GM19043 (cell line): ENCODE measurements around the gene KLHDC9.
"Not testable (repeated sequence)": the region's sequence is repeated elsewhere in the genome, so short reads cannot be mapped to it uniquely, and the experiment has no call there.

ENCODE experiments used
- ATAC-seq: cut with Tn5 transposase; IDR thresholded peaks from one replicate; pipeline ENCODE4 v1.9.1; 2021; ENCODE audit warnings: low read depth; ENCODE audit not compliant: unreplicated experiment

The KLHDC9 gene, protein sequence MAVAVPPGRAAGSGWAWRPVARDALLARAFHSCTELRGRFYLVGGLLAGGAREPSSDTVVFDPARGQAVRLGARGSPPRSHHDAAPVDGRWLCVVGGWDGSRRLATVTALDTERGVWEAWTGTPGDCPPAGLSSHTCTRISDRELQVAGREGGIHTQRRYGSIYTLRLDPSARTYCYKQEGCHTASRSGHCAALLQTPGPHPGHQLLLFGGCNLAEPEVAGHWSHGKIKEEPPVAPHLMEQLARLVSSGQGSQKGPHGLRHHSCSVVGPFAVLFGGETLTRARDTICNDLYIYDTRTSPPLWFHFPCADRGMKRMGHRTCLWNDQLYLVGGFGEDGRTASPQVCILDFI

DNA sequence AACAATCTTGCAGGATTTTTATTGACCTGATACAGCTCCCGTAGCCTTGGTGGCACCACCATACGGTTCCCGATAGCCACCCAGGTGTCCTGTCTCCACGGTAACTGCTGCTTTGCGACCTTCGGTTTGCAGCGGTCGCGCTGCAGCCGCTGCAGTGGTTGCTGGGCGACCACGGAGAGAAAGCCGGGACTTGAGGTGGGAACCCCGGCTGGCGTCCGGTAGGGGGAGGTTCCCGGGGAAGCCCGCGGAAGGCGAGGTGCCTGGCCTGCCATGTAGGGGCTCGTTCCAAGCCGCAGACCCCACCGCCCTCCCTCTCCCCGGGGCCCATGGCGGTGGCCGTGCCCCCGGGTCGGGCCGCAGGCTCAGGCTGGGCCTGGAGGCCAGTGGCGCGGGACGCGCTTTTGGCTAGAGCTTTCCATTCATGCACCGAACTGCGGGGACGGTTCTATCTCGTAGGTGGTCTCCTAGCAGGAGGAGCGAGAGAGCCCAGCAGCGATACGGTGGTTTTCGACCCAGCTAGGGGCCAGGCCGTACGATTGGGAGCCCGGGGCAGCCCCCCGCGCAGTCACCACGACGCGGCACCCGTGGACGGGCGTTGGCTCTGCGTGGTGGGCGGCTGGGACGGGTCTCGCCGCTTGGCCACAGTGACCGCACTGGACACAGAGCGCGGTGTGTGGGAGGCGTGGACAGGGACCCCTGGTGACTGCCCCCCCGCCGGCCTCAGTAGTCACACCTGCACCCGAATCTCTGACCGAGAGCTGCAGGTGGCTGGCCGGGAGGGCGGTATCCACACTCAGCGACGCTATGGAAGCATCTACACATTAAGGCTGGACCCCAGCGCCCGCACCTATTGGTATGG, at the start of gene KLHDC9:
Gene KLHDC9 (plus strand): TSS at position 152 of the 859 bp plus-strand sequence. CDS start 175 bp downstream, at position 327.
- peak; percentile 73 for ATAC-seq

DNA sequence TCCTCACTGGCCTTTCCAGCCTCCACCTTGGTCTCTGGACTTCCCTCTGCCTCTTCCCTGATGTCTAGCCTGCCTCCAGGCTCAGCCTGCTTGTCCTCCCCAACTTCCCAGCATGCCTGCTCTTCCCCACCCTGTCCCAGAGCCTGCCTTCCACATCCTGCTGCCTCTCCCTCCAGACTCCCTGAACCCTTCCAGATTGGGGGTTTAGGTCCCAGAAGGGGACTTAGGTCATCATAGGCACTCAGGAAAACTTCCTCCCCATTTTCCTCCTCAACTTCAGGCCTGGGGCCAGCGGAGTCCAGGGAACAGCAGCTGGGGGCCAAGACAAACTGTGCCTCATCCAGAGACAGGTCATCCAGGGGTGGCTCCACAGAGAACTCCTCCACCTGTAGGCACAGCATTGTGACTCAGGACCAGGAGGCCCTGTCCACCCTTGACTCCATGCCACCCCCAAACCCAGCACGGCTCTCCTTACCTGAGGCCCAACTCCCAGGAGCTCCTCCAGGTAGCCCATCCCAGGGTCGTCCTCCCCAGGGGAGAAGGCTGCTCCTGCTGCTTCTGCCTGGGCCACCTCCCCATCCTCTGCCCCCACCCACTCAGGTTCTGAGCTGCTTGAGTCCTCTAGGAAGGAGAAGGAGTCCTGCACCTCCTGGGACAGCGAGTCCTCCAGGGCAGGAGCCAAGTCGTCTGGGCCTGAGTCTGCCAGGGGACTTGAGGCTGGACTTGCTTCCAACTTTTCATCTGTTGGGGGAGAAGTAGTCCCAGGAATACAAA, 49.0 kb upstream of the KLHDC9 start:
- ATAC-seq, result no peak

DNA sequence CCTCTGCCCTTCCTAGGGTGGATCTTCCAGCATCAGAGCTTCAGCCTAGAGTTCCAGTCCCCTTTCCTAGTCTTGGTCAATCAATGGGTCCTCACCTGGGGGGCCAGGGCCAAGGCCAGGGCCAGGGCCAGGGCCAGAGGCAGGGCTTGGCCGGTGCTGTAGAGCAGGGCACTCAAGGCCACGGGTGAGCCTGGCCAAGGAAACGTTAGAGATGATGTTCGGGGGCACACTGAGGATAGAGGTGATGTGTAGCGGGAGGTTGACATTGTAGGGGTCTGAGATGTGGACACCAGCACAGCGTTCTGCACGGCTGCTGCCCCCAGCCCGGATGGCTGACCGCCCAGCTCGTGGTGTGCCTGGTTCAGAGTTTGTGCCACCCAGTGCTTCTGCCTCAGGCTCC, 46.9 kb upstream of the KLHDC9 start:
- ATAC-seq, result no peak

DNA sequence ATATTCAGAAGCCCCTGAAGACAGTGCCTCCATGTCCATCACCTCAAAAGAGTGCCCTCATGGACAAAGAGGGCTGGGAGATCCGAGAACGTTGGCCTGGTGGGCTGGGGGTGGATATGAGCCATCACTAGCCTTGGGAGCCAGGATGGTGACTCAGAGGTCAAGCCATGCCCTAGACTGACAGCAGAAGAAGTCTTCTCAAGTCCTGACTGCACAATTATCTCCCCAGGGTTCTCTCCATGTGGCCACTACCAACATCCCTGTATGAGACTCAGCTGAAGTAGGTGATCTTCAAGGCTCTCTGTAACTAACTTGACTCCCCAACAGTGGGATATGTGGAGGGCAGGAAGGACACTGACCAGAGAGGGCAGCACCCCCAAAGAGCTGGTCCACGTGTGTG, 45.3 kb upstream of the KLHDC9 start:
- ATAC-seq, result no peak

DNA sequence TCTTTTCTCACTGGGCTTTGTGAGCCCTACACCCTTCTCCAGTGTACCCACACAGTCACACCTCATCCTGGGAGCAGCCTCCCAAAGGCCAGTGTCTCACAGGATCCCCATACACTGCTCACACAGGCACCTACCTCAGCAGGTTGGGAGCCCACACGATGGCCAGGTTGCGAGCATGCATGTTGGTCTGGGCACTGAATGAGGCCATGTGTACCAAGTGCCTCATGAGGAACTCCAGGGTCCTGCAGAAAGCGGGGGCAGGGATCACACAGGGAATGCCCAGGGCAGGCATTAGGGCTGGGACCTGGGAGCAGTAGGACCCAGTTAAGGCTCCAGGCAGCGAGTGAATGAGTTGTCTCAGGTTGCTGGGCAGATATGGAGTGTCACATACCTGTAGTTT, 43.9 kb upstream of the KLHDC9 start:
- ATAC-seq, result no peak

DNA sequence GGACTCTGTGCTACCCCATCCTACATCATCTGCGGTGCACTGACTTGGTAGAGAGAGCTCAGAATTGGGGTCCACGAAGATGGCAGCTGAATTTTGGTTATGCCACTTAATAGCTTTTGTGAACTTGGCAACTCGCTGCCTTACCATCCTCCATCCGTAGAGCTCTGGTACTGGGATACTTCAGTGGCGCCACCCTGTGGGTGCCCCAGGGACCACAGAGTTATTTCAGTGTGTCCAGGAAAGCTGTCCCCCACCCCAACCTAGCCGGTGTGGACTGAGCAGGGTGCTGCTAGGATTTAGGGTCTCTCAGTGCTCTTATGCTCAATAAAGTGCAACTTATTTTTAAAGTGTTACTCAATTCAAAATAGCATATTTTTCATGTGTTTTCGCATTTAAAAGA, 43.4 kb upstream of the KLHDC9 start:
- ATAC-seq, result no peak

DNA sequence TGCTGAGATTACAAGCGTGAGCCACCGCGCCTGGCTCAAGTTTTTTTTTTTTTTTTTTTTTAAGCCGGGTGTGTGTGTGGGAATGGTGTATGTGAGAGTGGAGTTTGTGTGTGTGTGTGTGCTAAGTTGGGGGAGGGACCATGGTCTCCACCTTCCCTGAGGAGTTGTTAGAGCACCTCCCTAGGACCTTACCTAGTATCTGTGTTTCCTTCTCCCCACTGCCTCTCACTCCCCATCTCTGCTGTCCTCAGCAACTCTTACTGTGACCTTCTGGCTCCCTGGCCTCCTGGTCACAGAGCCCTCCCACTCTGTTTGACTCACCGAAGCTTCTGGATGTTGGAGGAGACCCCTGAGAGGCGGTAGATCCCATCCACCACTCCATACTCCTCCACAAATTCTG, 38.9 kb upstream of the KLHDC9 start:
- no peak for ATAC-seq

DNA sequence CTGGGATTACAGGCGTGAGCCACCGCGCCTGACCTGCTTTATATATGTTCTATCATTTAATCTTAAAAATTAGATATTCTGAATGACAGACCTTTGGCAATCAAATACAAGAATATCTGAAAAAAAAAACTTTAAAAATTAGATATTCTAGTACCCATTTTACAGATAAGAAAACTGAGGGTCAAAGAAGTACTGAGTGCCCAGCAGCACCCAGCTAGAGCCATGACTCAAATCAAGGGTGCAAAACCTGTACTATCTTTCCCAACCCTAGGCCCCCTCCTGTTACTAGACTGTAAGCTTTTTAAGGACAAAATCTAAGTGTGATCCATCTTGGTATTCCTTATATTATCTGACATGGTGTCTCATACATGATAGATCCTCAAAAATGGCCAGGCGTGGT, 36.7 kb upstream of the KLHDC9 start:
- no peak for ATAC-seq

DNA sequence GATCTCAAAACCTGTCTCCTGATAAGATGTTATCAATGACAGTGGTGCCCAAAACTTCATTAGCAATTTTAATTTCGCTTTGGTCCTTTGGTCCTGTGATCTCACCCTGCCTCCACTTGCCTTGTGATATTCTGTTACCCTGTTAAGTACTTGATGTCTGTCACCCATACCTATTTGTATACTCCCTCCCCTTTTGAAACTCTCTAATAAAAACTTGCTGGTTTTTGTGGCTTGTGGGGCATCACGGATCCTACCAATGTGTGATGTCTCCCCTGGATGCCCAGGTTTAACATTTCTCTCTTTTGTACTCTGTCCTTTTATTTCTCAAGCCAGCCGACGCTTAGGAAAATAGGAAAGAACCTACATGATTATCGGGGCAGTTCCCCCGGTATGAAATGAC, 34.2 kb upstream of the KLHDC9 start:
- not testable (repeated sequence) for ATAC-seq

DNA sequence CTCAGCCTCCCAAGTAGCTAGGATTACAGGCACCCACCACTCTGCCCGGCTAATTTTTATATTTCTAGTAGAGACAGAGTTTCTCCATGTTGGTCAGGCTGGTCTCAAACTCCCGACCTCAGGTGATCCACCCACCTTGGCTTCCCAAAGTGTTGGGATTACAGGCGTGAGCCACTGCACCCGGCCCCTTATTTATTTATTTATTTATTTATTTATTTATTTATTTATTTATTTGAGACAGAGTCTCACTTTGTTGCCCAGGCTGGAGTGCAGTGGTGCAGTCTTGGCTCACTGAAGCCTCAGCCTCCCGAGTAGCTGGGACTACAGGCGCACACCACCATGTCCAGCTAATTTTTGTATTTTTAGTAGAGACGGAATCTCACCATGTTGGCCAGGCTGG, 32.5 kb upstream of the KLHDC9 start:
- ATAC-seq, result not testable (repeated sequence)

DNA sequence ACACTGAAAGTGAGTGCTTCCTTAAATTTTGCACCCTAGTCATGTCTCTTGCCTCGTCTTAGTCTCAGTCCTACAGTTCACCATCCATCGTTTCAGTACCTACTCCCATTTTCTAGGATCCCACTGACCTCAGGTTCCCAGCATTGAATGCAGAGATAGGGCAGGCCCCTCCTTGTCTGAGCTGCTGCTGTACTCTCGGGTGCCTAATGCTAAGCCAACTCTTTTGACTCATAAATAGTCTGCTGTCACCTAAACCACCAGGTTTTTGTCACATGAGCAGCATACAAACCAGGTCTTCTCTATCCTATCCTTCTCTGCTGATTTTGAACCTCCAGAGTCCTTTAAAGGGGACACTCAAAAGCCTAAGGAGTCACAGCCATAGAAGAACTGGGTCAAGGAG, 31.5 kb upstream of the KLHDC9 start:
- no peak for ATAC-seq

DNA sequence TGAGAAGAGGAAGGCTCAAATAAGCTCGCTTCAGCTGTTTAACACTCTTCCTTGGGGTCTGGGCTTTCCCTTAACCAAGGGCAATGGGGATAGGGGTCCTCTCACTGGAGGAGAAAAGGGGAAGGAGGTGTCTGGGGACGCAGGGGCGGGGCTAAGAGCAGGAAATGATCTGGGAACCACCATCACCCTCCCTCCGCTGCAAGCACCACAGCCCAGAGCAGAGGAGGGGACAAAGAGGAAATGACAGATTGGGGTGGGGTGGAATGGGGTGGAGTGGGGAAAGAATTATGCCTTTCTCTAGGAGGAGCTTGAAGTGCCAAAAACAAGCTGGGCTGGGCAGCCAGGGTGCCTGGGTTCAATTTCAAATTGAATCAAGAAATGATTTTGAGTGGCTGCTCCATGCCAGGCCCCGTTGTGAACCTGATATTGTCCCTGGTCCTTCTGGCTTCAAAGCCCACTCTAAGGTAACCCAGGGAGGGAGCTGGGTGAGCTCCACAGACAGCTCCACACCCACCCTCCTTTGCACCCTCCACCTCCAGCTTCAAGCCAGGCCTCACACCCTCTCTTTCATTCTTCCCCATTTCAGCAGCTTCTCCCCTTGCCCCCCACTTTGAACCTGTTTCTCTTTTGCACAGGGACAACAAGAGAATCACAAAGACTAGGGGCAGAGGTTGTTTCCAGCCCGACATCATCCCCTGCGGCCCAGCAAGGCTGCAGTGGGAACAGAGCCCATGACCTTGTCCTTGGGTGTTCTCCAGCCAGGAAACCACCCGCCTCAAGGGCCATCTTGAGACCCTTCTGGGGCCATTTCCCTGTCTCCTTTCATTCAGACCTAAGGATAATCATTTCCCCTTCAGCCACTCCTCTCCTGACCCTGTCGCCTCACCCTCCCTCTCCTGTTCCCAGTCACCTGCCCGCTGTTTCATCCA, 29.6 kb upstream of the KLHDC9 start:
- peak; percentile 45 for ATAC-seq

DNA sequence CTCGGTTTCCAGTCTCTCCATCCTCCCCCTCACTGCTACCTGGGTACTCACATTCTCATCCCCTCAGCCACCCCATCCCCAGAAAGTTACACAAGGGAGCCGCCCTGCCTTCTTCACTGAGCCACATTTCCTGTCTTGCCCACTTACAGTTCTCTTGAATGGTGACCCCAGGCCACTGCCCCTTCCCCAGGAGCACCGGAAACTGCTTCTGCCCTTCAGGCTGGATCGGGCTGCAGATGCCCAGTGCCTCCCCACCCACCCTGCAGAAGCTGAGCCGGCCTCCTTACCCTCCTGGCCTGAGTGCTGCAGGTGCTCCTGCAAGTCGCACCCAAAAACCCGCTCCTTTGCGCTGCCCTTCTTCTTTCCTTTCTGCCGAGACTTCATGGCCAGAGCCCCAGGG, 28.9 kb upstream of the KLHDC9 start:
- no peak for ATAC-seq

DNA sequence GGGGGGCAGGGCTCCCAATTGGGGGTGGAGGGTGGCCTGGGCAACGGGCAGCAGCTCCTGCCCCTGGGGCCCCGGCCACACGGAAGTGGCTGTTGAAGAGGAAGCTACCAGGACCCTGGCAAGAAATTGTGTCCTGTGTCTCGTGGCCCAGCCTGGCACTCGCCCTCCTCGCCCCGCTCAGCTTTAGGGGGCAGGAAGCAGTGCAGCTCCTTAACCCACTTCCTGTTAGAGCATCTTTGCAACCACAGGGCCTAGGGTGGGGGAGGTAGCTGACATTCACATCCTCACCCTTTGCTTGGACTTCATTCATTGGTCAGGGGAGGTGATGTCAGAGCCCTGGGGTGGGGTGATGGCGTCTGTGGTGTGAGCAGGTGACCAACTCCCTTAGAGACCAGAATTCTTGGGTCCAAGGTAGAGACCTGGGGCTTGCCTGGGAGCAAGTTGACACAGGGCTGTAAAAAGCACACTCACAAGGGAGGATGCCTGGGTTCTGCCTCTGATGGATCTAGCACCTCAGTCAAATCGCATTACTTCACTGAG, 28.4 kb upstream of the KLHDC9 start, which contains the start of gene ARHGAP30:
Gene ARHGAP30 (minus strand): TSS at position 161 of the 540 bp plus-strand sequence. CDS start 267 bp downstream, outside the sequence.
- ATAC-seq, result peak; percentile 81

DNA sequence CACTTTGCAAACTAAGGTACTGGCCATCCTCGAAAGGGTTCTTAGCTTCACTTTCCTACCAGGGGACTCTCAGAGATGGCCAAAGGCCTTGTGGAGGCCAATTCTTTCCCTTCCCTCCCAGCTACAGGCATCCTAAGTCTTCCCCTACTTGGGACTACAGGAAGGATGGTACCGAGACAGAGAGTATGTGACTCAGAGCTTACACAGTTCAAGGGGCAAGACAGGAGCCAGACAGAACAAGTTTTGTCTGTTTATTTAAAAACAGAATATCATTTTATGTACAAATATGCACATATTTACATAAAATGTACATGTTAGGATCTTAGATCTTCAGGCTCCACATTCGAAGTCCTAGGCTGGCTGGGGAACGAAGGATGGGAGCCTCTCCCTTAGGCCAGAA, 27.4 kb upstream of the KLHDC9 start:
- ATAC-seq, result no peak

DNA sequence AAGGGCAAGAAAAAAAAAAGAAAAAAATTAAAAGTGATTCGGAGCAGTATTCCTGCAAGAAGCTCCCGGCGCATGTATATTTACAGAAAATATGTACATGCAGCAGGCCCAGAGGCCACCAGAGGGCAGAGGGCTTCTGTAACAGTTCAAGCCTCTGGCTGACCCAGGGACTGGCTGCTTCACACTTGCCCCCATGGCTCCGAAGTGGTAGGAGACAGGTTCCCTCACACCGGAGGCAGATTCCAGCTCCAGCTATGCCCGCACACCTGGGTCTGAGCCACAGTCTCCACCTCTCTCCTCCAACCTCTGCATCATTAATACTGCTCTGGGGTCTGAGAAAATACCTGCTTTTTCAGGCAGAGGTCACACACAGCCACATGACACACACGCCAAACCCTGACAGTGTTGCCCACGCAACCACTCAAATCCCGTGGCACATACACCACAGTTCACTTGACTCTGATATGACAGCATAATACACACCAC, 26.2 kb upstream of the KLHDC9 start:
- no peak for ATAC-seq

DNA sequence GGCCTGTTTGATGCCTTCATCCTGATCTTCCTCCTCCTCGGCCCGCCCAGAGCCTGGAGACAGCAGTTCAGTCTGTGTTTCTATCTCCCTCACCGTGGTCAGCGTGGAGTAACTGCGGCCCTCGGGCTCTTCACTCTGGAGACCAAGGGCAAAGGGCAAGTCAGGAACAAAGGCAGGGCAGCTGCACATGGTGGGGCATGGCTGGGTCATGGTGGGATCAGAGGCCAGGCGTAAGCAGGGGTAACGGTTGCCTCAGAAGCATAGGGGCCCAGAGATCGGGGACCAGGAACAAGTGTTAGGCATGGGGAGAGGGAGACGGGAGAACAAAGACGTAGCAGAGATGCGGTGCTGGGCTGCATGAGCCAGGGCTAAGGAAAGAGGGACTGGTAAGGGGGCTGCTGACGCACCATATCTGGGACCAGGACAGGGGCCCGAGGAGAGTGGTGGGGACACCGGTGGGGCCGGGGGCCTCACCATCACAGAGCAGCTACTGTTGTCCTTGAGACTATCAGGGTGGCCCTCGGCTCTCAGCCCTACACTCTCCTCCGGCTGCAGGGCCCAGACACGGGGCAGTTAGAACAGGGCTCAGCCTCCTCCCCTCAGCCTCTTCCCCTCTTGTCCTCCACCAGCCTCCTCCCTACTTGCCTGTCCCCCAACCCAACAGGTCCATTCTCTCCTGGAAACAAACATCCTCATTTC, 25.3 kb upstream of the KLHDC9 start:
- no peak for ATAC-seq

DNA sequence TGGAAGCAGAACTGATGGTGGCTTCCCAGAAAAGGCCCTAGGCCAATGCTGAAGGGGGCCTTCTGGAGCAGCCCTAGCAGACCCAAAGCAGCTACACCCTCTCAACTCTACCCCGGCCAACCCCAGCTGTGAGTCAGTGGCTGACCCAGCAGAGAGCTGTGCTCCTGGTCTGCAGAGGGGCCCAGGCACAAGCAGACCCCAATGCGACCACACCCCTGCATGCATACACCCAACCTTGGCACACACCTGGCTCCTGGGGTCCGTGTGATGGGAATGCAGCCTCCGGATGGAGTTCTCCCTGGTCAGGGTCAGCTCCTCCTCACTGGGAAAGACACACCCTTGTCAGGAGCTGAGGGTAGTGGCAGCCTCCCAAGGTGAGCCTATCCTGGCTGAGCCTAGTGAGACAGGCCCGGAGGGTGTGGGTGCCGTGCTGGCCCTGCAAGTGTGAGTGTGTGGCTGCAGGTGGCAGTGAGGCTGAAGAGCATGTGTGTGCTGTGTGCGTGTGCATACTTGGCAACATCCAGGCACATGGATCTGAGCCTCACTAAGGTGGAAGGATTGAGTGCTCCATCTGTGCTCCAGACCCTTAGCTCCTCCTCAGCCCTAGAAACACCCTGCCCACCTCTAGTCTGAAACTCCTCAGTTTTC, 24.6 kb upstream of the KLHDC9 start:
- no peak for ATAC-seq
